ELF-1 (cell line): Measurements from ENCODE around the gene TWF2.

Experiments used
- DNase-seq: peaks from one replicate; pipeline ENCODE4 v3.0.0-alpha.2; 2016; ENCODE audit warnings: low read depth, low spot score

Gene TWF2

GRCh38 chr3:52222319-52223221, 16.4 kb downstream of the TWF2 start:
- DNase-seq = no peak

- no peak for DNase-seq
These were observed 17.2 kb downstream of the TWF2 start for GRCh38 chr3:52221563-52222318.

GRCh38 chr3:52221141-52221562, 17.8 kb downstream of the TWF2 start:
- DNase-seq = no peak

DNA sequence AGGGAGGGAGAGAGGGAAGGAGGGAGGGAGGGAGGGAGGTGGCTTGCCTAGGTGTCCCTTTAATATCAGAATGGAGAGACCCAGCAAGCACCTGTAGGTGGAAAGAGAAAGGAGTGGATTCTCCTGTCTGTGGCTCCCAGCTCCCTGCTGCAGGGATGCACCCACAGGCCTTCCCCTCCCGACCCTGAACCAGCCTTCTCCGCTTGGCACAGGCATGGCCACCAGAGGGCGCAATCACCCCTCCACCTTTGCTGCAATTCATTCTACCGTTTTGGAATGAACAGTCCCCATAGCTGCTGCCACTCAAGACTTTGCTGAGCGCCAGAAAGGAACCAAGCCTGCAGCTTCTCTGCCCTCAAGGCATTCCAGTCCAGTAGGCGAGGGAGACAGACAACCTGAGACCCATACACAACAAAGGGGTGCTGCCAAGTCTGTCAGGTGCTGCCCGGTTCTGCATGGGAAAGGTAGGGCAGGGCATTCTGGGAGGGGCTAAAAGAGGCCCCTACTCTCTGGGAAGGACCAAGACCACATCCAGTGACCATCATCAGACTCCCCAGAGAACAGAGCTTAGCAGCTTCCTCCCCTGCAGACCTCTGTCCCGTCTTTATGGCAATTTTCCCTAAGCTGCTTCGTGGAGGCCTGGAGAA, 18.5 kb downstream of the TWF2 start:
- DNase-seq = peak; percentile 92

GRCh38 chr3:52218937-52219650, 19.9 kb downstream of the TWF2 start:
- peak; percentile 80 for DNase-seq

- DNase-seq = no peak
These were observed 20.5 kb downstream of the TWF2 start for GRCh38 chr3:52218454-52218853.

DNA sequence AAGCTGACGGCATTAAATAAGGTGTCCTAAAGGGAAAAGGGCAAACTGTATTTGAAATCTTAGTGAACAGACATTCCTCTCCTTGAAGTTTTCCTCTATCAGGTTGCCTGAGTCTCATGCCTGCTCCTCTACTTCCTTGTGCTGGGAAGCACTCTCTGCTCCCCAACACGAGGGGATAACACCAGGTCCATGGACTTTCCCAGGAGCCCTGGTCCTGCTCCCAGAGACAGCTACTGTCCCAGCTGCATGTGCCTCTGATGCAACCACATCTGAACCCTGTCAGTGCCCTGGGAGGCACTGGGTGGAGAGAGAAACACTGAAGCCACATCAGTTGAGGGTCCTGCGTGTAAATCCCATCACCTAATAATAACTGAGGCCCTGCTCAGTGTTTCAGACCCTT, 20.9 kb downstream of the TWF2 start:
- DNase-seq = no peak

DNA sequence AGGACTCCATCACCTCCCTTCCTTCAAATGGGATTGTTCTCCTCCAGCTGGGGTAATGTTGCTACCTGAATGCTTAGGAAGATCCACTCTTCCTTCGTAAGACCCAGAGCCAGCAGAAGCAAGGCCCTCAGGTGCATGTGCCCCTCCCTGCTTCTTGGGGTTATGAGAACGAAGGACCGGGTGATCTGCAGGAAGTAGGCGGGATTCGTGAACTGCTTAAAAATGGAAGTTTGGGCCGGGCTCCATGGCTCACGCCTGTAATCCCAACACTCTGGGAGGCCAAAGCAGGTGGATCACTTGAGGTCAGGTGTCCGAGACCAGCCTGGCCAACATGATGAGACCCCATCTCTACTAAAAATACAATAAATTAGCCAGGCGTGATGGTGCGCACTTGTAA, 21.6 kb downstream of the TWF2 start:
- no peak for DNase-seq

DNA sequence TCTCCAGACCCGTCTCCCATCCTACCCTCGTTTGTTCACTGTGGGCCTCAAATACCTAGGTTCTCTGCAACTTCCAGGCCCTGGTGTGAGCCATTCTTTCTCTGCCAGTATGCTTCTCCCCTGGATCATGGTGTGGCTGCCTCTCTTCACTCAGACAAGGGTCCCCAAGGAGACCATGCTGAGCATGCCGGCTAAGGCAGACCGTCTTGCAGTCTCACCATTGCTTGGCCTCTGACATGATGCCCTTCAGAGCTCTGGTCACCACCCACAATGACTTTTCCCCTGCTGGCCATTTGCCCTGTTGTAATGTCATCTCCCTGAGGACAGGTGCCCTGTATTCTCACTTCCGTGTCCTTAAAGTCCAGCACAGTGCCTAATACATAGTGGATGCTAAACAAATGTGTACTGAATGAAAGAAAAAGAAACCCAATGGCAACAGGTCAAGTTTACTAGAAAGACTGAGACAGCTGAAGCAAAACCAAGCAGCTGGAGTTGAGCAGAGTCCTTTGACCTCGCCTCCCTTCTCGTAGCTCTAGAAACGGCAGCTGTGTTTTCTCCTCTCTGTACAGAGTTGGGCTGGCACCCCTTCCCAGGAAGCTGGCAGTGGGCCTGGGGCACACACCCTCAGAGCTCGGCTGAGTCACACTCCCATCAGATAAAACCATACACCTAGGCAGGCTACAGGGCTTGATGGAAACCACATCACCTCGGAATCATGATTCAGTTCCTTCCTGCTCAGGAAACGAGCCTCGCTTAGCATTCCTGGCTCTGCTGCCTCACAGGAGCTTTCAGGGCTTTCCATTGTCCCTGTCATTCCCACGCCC, 22.2 kb downstream of the TWF2 start:
- no peak for DNase-seq

DNA sequence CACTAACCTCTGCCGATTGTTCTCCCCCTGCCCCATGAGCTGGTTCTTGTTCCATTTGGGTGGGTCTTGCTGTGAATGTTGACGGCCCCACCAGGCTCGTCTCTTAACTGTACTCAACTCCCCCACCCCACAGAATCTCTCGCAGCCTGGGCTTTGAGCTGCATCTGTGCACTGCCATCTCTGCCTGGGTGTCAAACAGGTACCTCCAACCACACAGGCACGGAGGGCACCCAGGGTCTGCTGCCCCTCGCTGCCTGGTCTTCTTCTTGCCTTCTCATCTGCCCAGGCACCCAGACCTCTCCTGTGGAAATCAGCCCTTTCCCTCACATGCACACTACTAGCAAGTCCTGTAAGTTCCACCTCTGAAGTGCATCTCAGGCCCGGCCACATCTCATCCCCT, 23.6 kb downstream of the TWF2 start:
- no peak for DNase-seq

- DNase-seq = no peak
These were observed 25.1 kb downstream of the TWF2 start for GRCh38 chr3:52213901-52214300.

DNA sequence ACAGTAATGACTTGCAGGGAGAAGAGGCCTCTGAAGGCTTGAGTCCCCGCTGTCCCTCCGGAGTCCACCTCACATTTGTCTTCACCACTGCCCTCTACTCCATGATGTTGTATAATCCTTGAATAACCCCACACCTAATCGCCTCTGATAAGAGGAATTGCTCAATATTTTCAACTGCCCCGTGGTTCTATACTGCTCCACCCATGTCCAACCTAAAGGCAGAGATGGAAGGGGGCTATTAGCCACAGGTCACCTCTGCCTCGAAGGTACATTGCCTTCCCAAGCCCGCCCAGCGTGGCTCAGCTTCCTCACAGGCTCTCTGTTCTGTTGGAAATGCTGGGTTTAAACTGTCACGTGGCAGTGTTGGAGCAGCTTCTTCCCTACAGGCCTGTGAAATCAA, 26.0 kb downstream of the TWF2 start:
- no peak for DNase-seq

DNA sequence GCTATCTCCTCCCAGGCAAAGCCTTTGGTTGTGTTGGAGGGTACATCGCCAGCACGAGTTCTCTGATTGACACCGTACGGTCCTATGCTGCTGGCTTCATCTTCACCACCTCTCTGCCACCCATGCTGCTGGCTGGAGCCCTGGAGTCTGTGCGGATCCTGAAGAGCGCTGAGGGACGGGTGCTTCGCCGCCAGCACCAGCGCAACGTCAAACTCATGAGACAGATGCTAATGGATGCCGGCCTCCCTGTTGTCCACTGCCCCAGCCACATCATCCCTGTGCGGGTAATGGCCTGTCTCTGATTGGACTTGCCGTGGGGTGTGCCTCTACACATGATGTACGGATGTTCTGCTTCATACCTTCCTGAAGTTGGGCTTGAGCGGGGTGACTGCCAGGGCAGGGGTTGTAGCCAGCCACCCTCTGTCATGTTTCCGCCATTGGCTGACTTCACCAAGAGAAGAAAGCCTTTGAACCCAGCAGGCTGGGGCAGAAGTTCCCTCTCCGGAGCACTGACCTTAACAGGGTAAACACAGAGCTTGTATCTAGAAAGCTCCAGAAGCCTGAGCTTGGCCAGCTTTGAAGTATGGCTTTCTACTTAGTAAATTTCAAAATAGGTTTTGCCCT, 27.6 kb downstream of the TWF2 start:
- DNase-seq = no peak

GRCh38 chr3:52210550-52211046, 28.4 kb downstream of the TWF2 start:
- no peak for DNase-seq

DNA sequence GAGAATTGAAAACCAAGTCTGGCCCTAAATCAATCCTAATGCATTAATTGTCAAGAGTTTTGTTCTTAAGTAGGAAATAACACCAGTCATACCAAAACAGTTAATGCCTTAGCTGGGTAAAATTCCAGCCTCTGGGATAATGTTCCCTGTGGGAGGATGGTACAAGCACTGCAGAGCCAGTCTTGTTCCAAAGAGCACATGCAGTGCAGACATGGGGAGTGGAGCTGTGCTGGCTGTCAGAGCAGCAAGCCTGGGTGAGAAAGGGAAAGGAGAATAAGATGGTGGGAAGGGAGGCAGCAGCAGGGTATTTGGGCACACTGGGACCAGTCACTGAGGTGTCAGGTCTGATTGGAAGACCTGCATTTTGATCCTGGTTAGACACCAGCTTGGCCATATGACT, 28.9 kb downstream of the TWF2 start:
- DNase-seq = no peak

DNA sequence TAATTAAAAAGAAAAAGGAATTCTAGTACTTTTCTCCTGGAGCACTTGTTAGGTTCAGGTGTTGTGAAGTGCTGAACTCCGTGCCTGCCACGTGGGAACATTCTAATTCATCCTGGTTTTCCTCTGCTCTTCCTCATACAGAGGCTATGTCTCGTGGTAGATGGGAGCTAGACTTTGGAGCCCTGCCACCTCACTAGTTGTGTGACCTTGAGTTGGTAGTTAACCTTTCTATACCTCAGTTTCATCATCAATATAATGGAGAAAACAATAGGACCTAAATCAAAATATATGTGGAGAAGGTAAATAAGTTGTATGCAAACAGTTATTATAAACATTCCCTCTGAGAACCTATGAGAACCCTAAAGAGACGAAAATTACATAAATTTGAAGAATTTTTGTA, 30.4 kb downstream of the TWF2 start:
- no peak for DNase-seq

DNA sequence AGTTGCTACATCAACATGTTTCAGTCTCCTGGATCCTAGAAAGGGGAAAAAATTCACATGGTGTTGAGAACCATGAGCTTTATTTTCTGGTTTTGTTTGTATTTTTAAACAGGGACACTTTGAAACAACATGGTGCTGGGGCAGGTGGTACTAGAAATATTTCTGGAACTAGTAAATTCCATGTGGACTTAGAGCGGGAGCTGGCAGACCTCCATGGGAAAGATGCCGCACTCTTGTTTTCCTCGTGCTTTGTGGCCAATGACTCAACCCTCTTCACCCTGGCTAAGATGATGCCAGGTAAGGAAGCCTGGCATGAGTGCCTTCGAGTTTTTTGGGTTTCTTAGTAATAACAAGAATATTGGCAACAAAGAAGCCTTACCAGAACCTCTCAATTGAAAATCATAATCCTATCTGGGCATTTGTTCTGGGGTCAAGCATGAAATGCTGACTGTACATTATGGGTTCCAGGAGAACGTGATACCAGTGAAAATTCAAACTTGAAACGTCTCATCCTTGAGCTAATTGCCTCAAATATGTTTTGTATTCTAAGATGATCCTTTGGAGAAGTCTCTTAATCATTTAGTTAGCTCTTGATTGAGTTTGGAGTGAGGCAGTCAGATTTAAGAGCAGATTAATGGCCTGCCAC, 33.1 kb downstream of the TWF2 start:
- DNase-seq = no peak

DNA sequence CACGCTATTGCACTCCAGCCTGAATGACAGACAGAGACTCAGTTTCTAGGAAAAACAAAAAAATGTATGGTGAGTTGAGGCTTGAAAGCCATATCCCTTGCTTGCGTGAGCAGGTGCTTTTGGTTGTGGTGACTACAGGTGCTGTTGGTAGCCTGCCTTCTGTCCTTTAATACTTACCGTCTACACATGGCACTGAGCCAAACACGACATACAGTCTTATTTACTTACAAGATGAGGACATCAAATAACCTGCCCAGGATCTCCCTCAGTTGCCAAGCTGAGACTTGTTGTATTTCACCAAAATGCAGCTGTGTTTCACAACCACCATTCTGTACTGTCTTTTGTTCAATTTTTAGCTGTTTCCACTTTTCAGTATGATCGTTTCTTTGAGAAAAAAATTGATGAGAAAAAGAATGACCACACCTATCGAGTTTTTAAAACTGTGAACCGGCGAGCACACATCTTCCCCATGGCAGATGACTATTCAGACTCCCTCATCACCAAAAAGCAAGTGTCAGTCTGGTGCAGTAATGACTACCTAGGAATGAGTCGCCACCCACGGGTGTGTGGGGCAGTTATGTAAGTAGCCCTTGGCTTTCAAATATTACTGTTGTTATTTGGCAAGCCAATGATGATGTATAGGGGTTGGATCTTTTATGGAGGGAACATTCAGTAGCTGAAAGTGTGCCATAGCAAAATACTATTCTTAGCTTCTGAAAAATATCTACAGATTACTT, 34.5 kb downstream of the TWF2 start:
- DNase-seq = no peak

- DNase-seq = no peak
These were observed 35.3 kb downstream of the TWF2 start for GRCh38 chr3:52203701-52204100.
